ENCODE measurements around the gene PROKR2. TPM values are rescaled to one million over a fixed set of nuclear protein-coding genes. Genes with fewer than 3 reads are reported as not detected.

PROKR2 gene
- total and polyA plus RNA-seq, 9 of the 15 experiments (the other 6 are each of a cell fraction or from before 2014, with no cell fraction given): not detected

Small RNA genes lying within 50 kb of the gene (small RNA-seq; reads per million reads assigned to genes)
- not detected for gene RNA5-8SP7

Other genes starting within 250 kb of the PROKR2 start
- gene TMEM230, start 203.9 kb downstream of the PROKR2 start, total RNA-seq (2014; rRNA removed): 73.4 and 76.2 TPM in 2 replicates
- gene TMEM230, start 203.9 kb downstream of the PROKR2 start, total RNA-seq (2014; rRNA removed; fragmentation: Illumina TruSeq; extraction: Trizol): 62.3 and 68.0 TPM in 2 replicates
- gene TMEM230, start 203.9 kb downstream of the PROKR2 start, total RNA-seq (2015; rRNA removed; fragmentation: Illumina TruSeq; extraction: Trizol): 61.5 and 67.1 TPM in 2 replicates
- gene TMEM230, start 203.9 kb downstream of the PROKR2 start, total RNA-seq (2021): 50.7 and 53.8 TPM in 2 replicates
- gene TMEM230, start 203.9 kb downstream of the PROKR2 start, polyA plus RNA-seq (2011; rRNA removed): 86.1 and 102 TPM in 2 replicates
- gene TMEM230, start 203.9 kb downstream of the PROKR2 start, polyA plus RNA-seq (2014; fragmentation: Illumina TruSeq; extraction: Trizol): 80.3 and 82.7 TPM in 2 replicates
- 10 to 100 TPM; 21.8 to 30.7 TPM for gene TMEM230, start 203.9 kb downstream of the PROKR2 start, polyA plus RNA-seq (2014; fragmentation: Nextera tagmentation; extraction: Ambion mirVana)
- 71.1 and 104 TPM in 2 replicates for gene TMEM230, start 203.9 kb downstream of the PROKR2 start, polyA plus RNA-seq (2014; rRNA removed)
- 213 and 229 TPM in 2 replicates for gene PCNA, start 197.0 kb downstream of the PROKR2 start, total RNA-seq (2014; rRNA removed)
- 291 and 319 TPM in 2 replicates for gene PCNA, start 197.0 kb downstream of the PROKR2 start, total RNA-seq (2014; rRNA removed; fragmentation: Illumina TruSeq; extraction: Trizol)
- gene PCNA, start 197.0 kb downstream of the PROKR2 start, total RNA-seq (2015; rRNA removed; fragmentation: Illumina TruSeq; extraction: Trizol): 283 and 298 TPM in 2 replicates
- gene PCNA, start 197.0 kb downstream of the PROKR2 start, total RNA-seq (2021): 227 and 251 TPM in 2 replicates
- 298 and 318 TPM in 2 replicates for gene PCNA, start 197.0 kb downstream of the PROKR2 start, polyA plus RNA-seq (2011; rRNA removed)
- gene PCNA, start 197.0 kb downstream of the PROKR2 start, polyA plus RNA-seq (2014; fragmentation: Illumina TruSeq; extraction: Trizol): 254 and 287 TPM in 2 replicates
- gene PCNA, start 197.0 kb downstream of the PROKR2 start, polyA plus RNA-seq (2014; fragmentation: Nextera tagmentation; extraction: Ambion mirVana): 100 to 1,000 TPM; 352 to 390 TPM
- gene PCNA, start 197.0 kb downstream of the PROKR2 start, polyA plus RNA-seq (2014; rRNA removed): 286 and 294 TPM in 2 replicates
- gene CDS2, start 189.9 kb downstream of the PROKR2 start, total RNA-seq (2014; rRNA removed): 6.2 and 6.4 TPM in 2 replicates
- gene CDS2, start 189.9 kb downstream of the PROKR2 start, total RNA-seq (2014; rRNA removed; fragmentation: Illumina TruSeq; extraction: Trizol): 13.6 and 15.5 TPM in 2 replicates
- gene CDS2, start 189.9 kb downstream of the PROKR2 start, total RNA-seq (2015; rRNA removed; fragmentation: Illumina TruSeq; extraction: Trizol): 10.5 TPM in 2 replicates
- gene CDS2, start 189.9 kb downstream of the PROKR2 start, total RNA-seq (2021): 20.3 and 21.8 TPM in 2 replicates
- gene CDS2, start 189.9 kb downstream of the PROKR2 start, polyA plus RNA-seq (2011; rRNA removed): 46.4 and 57.7 TPM in 2 replicates
- gene CDS2, start 189.9 kb downstream of the PROKR2 start, polyA plus RNA-seq (2014; fragmentation: Illumina TruSeq; extraction: Trizol): 15.5 and 19.0 TPM in 2 replicates
- 10 to 100 TPM in 1 of 2 experiments, 1 to 10 TPM in 1; 8.7 to 12.2 TPM for gene CDS2, start 189.9 kb downstream of the PROKR2 start, polyA plus RNA-seq (2014; fragmentation: Nextera tagmentation; extraction: Ambion mirVana)
- gene CDS2, start 189.9 kb downstream of the PROKR2 start, polyA plus RNA-seq (2014; rRNA removed): 8.2 and 11.7 TPM in 2 replicates